ENCODE measurements around the gene LYZL1. TPM values are rescaled to one million over a fixed set of nuclear protein-coding genes. Genes with fewer than 3 reads are reported as not detected.

LYZL1 gene
- total RNA-seq, 1 donor from 2014 or later, result not detected

DNA sequence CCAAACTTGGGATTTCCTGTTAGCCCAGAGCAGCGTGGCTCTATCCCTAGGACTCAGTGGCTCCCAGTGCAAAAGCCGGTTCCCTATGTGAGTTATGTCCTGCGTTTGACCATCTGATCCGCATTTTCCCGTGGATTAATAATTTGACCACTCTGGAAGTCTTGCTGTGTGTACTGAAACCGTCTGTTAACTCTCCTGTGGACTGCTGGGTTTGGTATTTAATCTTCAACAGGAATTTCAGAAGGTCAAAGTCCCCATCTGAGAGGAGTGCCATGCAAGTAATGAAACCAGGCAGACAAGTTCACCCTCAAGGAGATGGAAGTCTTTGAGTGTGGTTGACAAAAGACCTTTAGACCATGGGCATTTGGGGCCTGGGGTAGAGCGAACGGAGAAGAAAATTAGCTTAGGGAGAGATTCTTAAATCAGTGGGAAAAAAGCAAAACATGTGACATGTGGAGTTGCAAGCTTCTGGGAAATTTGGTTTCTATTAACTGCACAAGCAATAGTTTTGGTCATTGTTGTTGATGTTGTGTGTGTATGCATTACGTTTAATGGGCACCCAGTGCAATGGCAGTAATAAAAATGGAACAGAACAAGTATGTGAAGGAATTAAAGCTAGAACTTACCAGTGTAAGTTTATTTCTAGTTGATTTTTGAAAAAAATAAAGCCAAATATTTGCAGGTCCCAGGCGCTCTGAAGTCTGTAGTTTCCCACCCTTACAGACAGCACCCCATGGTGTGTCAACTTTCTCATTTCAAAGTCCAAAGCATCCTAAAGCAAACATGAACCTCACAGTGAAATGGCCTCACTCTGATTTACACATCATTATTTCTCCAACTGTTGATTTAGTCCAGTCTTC is 38.2 kb downstream of the LYZL1 start:
- TF ChIP-seq, protein P1, sequence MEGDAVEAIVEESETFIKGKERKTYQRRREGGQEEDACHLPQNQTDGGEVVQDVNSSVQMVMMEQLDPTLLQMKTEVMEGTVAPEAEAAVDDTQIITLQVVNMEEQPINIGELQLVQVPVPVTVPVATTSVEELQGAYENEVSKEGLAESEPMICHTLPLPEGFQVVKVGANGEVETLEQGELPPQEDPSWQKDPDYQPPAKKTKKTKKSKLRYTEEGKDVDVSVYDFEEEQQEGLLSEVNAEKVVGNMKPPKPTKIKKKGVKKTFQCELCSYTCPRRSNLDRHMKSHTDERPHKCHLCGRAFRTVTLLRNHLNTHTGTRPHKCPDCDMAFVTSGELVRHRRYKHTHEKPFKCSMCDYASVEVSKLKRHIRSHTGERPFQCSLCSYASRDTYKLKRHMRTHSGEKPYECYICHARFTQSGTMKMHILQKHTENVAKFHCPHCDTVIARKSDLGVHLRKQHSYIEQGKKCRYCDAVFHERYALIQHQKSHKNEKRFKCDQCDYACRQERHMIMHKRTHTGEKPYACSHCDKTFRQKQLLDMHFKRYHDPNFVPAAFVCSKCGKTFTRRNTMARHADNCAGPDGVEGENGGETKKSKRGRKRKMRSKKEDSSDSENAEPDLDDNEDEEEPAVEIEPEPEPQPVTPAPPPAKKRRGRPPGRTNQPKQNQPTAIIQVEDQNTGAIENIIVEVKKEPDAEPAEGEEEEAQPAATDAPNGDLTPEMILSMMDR (IDR thresholded peaks at IDR 0.05; ENCODE audit: unreplicated experiment), result no peak
- H3K27ac Mint-ChIP-seq (ENCODE audit: unreplicated experiment), result no peak overlapping the region

DNA sequence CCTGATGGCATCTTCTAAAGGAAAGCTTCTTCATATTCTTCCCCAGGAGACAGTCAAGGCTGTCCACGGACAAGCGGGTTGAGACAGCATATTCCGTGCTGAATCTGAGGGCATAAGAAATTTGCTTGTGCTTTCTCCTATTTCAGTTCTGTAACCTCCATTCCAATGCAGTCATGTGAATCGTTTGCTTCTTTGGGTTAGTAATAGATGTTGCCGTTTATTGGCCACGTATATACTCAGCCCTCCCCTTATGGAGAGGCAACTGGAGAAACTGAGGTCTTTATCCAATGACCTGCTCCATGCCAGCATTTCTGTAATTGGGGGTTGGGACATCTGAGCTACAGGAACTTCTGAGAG is 38.9 kb downstream of the LYZL1 start:
- no peaks in the 10 kb centered on the region for H3K36me3 Mint-ChIP-seq (ENCODE audit: low read depth, unreplicated experiment)
- DNase-seq (ENCODE audit: low spot score), result no peak
- H3K9me3 Mint-ChIP-seq (ENCODE audit: unreplicated experiment), result no peaks in the 10 kb centered on the region
- H3K27ac Mint-ChIP-seq (ENCODE audit: unreplicated experiment), result no peak overlapping the region
- peaks cover 1% of the 10 kb centered on the region for H3K27me3 Mint-ChIP-seq (ENCODE audit: unreplicated experiment)
- TF ChIP-seq, protein P1 (IDR thresholded peaks at IDR 0.05; ENCODE audit: unreplicated experiment), result no peak
- no peaks in the 10 kb centered on the region for H3K4me1 Mint-ChIP-seq (ENCODE audit: unreplicated experiment)
- H3K4me3 Mint-ChIP-seq (ENCODE audit: unreplicated experiment), result no peak overlapping the region

More for the DNA sequence above, 38.2 kb downstream of the LYZL1 start:
- no peaks in the 10 kb centered on the region for H3K27me3 Mint-ChIP-seq (ENCODE audit: unreplicated experiment)
- no peak overlapping the region for H3K4me3 Mint-ChIP-seq (ENCODE audit: unreplicated experiment)
- no peaks in the 10 kb centered on the region for H3K36me3 Mint-ChIP-seq (ENCODE audit: low read depth, unreplicated experiment)
- no peak for DNase-seq (ENCODE audit: low spot score)
- H3K4me1 Mint-ChIP-seq (ENCODE audit: unreplicated experiment), result no peaks in the 10 kb centered on the region
- H3K9me3 Mint-ChIP-seq (ENCODE audit: unreplicated experiment), result no peaks in the 10 kb centered on the region

DNA sequence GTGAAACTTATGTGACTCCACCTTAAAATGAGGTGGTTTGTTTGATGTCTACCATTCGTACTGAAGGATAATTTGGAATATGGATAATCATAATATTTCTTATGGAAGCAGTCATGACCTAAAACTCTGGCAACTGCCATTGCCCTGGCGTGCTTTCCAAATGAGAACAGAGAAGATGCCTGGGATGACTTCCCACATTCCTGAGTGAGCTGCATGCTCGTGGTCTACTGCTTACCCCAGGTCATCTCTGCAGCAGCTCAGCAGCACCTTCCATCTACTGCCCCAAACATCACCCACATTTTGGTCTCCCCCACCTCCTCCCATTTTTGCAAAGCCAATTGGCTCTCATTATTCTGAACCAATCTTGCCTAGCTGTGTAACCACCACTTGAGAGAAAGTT is 40.1 kb downstream of the LYZL1 start:
- no peak overlapping the region for H3K4me3 Mint-ChIP-seq (ENCODE audit: unreplicated experiment)

DNA sequence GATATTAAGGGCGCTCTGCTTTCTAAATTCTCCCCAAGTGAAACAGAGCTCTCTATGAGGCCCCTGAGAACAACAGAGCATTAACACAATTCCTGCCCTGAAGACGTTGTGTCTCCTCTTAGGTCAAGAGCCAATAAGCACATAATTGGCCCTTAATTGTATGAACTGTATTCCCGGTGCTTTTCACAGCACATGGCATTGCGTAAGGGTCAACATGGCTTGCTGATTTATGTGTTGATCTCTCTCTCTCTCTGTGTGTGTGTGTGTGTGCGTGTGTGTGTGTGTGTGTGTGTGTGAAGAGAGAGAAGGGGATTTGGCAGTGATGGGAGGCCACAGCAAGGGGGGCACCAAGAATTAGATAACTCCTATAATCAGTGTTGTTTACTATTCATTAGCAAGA is 40.5 kb downstream of the LYZL1 start:
- Mint-ChIP-seq H3K27me3 (ENCODE audit: unreplicated experiment) (peaks cover 3% of the 10 kb centered on the region), H3K36me3 (ENCODE audit: low read depth, unreplicated experiment) (no peaks in the 10 kb centered on the region), H3K27ac (ENCODE audit: unreplicated experiment) (no peak overlapping the region), H3K9me3 (ENCODE audit: unreplicated experiment) (no peaks in the 10 kb centered on the region), H3K4me3 (ENCODE audit: unreplicated experiment) (no peak overlapping the region), H3K4me1 (ENCODE audit: unreplicated experiment) (no peaks in the 10 kb centered on the region)
- DNase-seq (ENCODE audit: low spot score), result no peak
- TF ChIP-seq, protein P1 (IDR thresholded peaks at IDR 0.05; ENCODE audit: unreplicated experiment), result no peak

More for the DNA sequence above, 40.1 kb downstream of the LYZL1 start:
- Mint-ChIP-seq H3K27ac (ENCODE audit: unreplicated experiment) (no peak overlapping the region), H3K4me1 (ENCODE audit: unreplicated experiment) (no peaks in the 10 kb centered on the region), H3K36me3 (ENCODE audit: low read depth, unreplicated experiment) (no peaks in the 10 kb centered on the region), H3K9me3 (ENCODE audit: unreplicated experiment) (no peaks in the 10 kb centered on the region), H3K27me3 (ENCODE audit: unreplicated experiment) (peaks cover 3% of the 10 kb centered on the region)
- TF ChIP-seq, protein P1 (IDR thresholded peaks at IDR 0.05; ENCODE audit: unreplicated experiment), result no peak
- DNase-seq (ENCODE audit: low spot score), result no peak

DNA sequence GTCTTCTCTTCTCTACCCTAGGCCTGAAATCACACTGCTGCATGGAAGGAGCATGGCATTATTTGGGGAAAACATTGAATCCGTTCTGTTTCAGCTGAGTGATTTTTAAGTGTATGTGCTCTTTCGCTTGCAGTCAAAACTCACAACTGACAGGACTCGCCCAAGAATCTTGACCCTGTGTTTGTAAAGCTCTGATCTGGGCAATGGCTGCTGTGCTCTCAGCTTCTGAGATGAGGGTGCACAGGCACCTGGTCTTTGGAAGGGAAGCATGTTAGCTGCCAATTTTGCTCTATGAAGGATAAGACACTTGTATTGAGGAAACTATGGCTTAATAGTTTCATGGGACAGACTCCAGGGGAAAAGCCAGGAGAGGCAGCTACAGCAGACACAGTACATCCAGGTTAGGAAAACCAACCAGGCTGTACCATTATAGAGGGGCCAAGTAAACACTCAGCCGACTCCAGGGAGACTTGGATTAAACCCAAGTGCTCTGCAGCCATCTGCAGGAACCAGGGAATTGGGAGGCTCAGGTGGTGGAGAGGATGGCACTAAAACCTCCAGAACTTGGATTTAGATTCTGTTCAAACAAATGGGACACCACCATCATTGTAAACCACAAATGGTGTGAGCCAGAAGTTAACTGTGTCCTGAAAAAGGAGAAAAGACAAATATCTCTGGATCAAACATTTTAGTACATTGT is 43.3 kb downstream of the LYZL1 start:
- DNase-seq (ENCODE audit: low spot score), result no peak
- no peaks in the 10 kb centered on the region for H3K4me1 Mint-ChIP-seq (ENCODE audit: unreplicated experiment)
- no peak overlapping the region for H3K4me3 Mint-ChIP-seq (ENCODE audit: unreplicated experiment)
- H3K9me3 Mint-ChIP-seq (ENCODE audit: unreplicated experiment), result no peaks in the 10 kb centered on the region
- no peak overlapping the region for H3K27ac Mint-ChIP-seq (ENCODE audit: unreplicated experiment)
- H3K27me3 Mint-ChIP-seq (ENCODE audit: unreplicated experiment), result peaks cover 3% of the 10 kb centered on the region
- H3K36me3 Mint-ChIP-seq (ENCODE audit: low read depth, unreplicated experiment), result no peaks in the 10 kb centered on the region
- TF ChIP-seq, protein P1 (IDR thresholded peaks at IDR 0.05; ENCODE audit: unreplicated experiment), result no peak
